GM21825 (cell line): ENCODE results near the gene OR14I1.
"Not testable (repeated sequence)": the region's sequence is repeated elsewhere in the genome, so short reads cannot be mapped to it uniquely, and the experiment has no call there.

Source experiments
- ATAC-seq: cut with Tn5 transposase; IDR thresholded peaks from one replicate; pipeline ENCODE4 v1.9.1; 2021; ENCODE audit warnings: mild to moderate bottlenecking, moderate library complexity; ENCODE audit not compliant: unreplicated experiment

The OR14I1 gene

DNA sequence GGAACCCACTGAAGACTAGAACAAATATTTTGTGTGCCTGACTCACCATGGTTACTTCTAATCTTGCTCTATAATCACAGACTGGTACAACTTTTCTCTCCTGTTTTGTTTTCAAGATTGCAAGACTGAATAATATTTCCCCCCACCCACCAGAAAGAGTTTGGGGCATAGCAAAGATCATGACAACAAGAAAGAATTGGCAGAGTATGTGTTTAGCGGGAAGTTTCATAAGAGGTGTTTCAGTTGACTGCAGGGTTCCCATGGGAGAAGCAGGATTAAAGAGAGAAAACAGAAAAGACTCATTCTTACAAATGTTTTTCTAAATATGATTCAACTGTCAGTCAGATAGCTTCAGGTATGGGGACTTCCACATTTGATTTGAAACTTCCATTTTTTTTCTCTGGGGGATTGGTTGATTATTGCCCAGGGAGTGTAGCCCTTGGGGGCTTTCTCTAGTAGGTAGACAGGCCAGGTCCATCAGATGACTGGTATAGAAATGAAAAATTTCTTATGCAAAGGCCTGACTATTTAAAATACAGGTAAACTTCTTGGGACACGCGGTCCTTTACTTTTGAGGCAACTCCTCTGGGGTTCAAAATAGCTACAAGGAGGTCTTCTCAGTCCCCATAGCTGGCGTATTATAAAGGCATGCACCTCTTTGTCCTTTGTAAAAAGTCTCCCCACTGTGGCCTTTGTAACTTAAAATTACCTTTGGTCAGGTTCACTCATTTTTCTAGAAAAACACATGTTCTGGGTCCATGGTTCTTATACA lies 13.9 kb downstream of the OR14I1 start:
- peak; percentile 75 for ATAC-seq

DNA sequence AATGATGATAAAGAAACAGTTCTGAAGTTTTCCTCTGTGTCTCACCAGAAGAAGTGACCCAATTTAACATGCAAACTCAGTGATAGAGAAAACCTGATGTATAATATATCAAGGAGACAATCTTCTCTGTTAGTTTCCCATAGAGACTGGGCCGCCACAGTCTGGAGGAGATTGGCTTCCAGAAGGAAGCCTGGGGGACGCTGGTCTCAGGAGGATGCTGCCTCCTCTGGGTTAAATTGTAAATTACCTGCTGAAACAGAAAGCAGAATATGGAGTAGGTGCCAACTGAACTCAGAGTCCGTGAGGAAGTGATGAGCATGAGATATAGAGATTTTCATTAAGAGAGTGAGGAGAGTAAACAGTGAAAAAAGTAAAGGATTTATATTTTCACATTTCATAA lies 15.8 kb downstream of the OR14I1 start:
- peak; percentile 64 for ATAC-seq

DNA sequence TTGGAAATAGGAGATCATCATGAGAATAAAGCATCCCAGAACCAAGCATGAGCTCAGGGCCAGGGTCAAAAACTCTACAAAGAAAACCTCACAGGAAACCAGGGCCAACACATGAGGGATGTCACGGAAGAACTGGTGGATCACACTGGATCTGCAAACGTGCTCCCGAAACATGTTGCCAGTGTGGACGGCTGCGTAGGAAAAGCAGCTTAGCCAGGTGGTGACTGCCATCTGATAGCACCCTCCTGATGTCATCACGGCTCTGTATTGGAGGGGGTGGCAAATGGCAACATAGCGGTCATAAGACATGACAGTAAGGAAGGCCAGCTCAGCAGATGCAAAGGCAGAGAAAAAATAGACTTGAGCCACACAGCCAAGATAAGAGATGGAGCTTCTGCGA lies 20.9 kb downstream of the OR14I1 start:
- ATAC-seq: no peak

DNA sequence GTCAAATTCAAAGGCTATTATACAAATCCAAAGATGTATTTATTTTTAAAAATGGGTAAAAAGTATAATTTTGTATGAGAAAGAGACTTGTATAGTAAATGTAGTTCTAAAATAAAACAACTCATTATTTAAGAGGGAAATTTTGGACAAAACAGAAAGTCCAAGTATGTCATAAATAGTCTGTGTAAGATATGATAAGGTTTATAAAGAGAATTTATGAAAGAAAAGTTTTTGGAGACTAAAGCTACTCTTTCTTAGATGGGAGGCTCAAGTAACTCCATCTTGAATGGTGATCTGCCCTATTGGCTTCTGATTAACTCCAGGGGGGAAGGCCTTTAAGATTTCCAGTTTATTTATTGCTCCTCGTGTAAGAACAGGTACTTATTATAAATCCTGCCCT lies 32.6 kb downstream of the OR14I1 start:
- no peak for ATAC-seq

DNA sequence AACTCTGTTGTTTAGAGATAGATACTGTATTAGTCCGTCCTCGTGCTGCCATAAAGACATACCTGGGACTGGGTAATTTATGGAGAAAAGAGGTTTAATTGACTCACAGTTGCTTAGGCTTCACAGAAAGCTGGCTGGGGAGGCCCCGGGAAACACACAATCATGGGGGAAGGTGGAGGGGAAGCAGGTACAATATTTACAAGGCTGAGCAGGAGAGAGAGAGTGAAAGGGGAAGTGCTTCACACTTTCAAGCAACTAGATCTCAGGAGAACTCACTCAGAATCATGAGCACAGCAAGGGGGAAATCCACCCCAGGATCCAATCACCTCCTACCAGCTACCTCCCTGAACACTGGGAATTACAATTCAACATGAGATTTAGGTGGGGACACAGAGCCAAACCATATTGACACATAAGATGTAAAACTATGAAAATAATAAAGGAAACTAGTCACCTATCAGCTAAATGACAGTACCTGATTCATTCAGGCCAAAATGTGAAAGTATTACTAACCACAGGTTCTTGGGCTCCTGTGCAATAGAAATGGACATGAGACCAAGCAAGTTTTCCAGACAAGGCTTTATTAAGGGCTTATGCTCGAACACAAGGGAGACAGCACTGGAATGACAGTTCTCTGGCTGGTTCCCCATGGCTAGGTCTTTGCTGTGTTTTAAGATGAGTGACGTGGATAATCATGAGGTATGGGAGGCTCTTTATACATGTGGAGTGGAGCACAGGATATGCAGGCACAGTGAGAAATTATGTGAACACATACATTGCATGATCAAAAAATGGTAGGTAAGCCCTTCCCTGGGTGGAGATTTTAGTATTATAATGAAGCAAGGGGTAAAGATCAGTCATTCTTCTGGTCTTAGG lies 38.9 kb downstream of the OR14I1 start:
- peak; percentile 99 for ATAC-seq

DNA sequence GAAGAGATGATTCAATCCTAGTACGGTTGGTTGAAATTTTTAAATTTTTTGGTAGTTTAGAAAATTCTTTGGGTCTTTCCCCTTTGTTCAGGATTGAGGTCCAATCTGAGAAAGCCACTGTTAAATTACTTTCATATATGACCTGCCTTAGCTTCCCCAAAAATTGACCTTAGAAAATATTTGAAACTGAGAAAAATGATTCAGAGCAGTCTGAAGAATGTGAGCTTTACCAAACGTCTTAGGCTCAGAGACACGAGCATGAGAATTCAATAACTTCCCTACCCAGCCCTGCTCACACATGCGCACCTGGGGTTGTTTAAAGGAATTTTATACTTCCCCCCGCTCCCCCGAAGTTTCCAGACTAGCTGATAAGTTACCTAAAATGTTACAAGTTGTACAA lies 45.8 kb downstream of the OR14I1 start:
- ATAC-seq: peak; percentile 39

DNA sequence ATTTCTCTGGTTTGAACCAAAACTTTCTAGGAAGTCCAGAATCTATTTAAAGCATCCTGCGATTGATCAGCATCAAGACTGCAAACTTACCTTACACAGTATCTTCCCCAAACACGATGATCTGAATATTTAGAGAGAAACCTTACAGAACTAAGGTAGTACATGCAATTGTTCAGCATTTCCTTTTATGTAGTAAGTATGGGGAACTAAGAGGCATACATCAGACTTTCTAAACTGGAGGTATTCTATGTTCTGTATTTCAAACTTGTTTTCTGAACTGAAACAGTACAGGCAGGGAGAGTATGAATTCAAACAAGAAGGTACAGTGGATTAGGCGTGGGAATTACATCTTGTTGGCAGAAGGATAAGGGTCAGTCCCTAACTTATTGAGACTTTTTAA lies 47.2 kb downstream of the OR14I1 start, which contains the start of gene OR2T27:
OR2T27 (minus strand) TSS at position 175 of the 400 bp plus-strand sequence. CDS start 4,644 bp downstream, outside the sequence.
- not testable (repeated sequence) for ATAC-seq
